NCI-H510A treated with DMSO at 0.1 percent for 48 hours (cell line): Measurements from ENCODE around the gene TBC1D8.
A peak's percentile ranks its signal among the peaks of the same experiment; 100 is the strongest.

Source experiments
- DNase-seq: peaks from one replicate; lab custom pipeline; 2025; lab: John Stamatoyannopoulos, UW

TBC1D8 gene

DNA sequence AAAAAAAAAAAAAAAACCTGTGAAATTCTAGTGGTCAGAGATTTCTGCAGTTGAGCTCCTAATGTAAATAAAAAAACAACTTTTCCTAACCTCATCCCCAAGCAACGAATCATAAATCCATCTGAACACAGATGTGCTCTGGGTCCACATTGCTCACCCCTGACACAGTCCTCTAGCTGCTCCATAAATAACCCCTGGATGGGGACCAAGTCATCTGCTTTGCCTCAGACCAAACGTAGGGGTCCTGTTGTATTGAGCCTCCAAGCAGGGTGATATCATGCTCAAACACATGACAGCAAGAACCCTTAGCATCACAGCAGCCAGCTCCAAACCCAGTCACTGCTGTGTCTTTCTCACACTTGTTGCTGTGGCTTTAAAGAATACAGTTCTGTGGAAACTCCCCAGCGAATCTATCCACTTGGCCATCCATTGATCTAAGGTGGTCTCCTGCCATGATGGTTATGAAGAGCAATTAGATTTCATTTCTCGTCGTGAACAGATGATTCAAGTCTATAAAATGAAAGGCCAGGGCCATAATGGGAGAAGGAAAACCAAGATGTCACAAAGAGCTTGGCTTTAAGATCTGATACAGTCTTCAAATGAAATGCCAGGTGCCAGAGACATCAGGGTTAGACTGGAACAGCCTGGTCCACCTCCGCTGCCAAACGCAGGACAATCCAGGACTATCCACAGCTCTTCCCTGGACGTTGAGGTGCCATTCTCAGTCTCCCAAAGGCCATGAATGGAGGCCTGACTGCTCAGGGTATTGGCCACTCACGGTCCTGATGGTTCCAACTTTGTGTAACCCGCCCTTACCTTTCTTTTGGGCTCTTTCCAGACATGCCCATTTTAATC is 39.0 kb downstream of the TBC1D8 start:
- no peak for DNase-seq

DNA sequence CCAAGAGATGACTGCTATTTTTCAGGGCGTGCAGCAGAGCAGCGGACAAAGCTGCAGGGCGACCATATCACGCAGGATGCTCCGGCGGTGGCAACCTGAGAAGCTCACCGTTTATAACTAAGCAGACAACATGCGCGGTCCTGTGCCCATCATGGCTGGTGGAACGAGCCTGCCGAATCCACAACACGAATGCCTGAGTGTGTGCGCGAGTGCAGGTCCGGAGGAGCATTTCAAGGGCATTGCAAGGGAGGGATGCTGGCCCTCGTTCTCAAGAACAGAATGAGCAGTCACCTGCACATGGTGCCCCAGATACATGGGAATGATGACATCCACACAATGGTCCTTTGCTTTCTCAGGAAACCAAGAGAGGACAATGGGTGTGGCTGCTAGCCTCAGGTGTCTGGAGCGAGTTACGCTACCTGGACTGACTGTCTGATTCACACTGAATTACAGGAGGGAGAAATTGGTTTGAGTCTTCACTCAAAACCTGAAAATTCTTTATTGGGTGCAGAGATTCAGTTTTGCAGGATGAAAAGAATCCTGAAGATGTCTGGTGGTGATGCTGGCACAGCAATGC is 39.8 kb downstream of the TBC1D8 start:
- peak; percentile 41 for DNase-seq

DNA sequence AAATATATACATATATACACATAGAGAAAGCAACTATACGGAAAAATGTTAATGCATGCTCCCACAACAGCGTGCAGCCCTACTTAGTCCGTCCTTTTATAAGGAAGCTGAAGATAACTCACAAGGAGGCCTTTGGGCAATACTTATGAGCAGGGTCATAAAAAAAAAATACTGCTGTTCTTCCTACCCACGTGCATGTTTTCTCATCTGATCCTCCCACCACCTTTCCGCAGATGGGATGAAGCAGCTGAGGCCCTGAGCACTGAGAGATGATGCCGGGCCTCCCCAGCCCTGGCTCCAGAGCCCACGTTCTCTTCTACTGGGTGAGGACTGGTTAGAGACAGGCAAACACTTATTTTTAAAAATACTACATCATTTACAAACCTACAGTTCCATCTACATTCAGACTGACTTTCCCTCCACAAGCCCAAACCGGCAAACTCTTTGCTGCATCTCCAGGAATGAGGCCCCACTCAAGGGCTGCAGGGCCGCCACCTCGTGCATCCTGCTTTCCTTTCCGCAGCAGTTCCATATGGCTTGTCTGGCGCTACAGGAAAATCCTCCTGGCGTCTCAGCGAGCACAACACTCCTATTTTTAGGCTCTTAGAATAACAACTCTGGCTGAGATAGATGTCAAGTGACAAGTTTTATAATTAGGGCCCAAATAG is 41.6 kb downstream of the TBC1D8 start:
- DNase-seq, result peak; percentile 29

DNA sequence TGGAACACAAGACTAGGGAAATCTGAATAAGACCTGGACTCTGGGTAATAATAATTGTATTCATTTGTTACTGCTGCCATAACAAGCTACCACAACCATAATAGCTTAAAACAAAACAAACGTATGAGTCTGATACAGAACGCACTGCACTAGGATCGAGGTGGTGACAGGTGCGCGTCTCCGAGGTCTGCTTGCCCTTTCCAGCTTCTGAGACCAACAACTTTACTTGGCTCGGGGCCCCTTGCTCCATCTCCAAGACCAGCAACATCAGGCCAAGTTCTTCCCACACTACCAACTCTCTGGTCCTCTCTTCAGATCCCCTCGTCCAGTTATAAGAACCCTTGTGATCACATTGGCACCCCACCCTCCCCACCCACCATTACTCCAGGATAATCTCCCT is 42.8 kb downstream of the TBC1D8 start:
- DNase-seq, result no peak

DNA sequence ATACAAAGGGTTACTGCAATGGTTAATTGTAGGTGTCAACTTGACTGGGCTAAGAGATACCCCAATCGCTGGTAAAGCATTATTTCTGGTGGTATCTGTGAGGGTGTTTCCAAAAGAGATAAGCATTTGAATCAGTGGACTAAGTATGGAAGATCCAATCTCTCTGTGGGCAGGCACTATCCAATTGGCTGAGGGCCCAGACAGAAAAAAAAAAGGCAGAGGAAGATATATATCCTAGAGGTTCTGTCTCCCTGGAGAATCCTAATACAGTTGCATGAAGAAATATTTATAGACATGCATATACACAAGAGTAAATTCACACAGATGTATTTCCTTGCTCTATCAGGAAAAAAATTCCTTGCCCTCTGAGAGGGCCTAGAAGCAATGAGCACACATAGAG is 43.9 kb downstream of the TBC1D8 start:
- DNase-seq, result no peak

DNA sequence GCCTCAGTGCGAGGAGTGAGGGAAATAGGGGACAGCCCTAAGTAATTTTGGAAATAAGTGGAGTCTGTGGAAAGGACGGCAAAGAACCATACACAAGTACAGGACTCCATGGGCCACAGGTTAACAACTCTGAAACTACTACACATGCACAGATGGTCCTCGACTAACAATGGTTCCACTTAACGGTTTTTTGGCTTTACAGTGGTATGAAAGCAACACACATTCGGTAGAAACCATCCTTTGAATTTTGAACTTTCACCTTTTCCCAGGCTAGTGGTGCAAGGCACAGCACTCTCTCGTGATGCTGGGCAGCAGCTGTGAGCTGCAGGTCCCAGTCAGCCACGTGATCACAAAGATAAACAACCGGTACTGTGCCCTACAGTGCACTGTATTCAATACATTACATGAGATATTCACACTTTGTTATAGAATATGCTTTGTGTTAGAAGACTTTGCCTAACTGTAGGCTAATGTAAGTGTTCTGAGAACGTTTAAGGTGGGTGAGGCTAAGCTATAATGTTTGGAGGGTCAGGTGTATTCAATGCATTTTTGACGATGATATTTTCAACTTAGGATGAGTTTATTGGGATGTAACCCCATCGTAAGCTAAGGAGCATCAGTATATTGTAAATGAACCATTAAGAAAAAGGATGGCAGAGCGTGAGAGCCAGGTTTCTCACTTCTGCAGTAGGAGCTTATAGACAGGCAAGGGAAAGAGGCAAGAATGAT is 44.6 kb downstream of the TBC1D8 start:
- DNase-seq, result peak; percentile 44

DNA sequence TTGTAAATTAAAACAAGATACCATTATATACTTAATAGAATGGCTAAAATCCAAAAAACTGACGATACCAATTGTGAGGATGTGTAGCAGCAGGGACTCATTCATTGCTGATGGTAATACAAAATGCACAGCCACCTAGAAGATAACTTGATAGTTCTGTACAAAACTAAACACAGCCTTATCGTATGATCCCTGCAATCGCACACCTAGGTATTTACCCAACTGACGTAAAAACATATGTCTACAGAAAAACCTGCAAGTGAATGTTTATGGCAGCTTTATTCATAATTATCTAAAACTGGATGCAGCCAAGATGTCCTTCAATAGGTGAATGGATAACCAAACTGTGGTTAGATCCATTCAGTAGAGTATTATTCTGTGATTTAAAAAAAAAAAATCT is 45.5 kb downstream of the TBC1D8 start:
- DNase-seq, result no peak

DNA sequence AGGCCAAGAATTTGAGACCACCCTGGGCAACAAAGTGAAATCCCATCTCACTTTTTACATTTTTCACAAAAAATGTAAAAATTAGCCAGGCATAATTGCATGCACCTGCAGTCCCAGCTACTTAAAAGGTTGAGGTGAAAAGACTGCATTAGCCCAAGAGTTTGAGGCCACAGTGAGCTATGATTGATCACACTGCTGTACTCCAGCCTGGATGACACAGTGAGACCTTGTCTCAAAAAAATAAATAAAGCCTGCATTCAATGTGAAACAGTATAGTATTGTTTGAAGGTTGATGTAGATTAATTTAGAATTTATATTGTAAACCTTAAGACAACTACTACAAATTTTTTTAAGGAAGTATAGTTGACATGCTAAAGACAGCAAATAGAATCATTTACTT is 53.5 kb downstream of the TBC1D8 start:
- no peak for DNase-seq

DNA sequence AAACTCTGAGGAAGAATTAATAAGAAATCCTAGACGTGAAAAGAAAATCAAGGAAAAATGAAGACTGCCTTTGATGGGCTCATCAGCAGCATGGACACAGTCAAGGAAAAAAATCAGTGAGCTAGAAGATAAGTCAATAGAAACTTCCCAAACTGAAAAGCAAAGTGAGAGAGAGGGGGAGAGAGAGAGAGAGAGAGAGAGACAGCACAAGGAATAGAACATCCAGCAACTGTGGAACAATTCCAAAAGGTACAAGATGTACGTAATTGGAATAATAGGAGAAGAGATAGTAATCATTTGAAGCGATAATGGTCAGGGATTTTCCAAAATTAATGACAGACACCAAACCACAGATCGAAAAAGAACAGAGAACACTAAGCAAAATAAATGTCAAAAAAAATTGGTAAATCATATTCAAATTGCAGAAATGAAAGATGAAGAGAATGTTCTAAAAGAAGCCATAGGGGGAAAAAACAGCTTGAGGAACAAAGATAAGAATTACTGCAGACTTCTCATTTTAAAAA is 54.5 kb downstream of the TBC1D8 start:
- no peak for DNase-seq

DNA sequence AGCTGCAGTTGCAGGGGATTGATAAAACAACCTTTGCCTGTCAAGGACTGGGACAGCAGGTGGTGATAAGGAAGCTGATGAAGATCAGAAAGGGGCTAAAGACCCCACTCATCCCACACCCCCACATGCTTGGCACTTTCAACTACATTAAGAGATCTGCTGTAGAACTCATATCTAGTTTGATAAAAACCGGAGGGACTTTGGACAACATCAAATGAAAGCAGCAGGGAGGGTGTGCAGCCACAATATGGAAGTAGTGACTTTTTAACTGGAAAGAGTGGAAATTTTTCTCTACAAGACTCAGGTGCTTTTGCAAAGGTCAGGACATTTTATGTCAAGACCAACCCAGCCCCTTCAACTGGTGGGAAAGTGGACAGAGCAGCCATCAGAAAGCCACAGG is 56.8 kb downstream of the TBC1D8 start:
- DNase-seq, result no peak

DNA sequence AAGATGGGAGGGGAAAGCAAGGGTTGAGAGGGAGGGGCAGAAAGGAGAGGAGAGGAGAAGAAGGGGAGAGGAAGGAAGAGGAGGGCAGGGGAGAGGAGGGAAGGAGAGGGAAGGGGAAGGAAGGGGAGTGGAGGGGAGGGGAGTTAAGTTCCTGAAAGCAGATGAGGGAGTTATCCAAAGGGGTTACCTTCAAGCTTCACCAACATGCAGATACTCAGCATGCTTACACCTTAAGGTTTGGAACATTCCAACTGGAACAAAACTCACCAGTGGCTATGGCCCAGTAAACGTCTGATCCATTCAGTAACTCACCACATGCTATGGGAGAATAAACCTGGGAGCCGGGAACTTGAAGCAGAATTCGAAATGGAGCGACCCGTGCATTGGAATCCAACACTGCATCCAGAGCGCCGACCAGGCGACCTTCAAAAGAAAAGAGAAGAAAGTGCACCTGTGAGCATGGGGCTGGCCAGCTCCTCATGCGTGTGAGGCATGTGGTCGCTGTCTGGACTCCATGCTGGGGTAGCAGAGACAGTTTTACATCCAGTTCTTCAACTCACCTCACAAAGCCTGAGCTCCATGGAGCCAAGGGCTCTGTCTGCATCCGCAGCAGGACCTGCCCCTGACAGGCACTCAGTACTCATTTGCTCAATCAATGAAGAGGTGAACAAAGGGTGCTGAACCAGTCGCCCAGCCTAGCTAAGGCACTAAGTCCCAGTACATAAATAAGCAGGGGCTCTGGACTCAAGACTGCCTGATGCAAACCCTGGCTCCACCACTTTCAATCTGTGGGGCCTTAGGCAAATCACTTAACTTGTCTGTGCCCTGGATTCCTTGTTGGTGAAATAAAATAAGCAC is 61.0 kb downstream of the TBC1D8 start:
- DNase-seq, result no peak

DNA sequence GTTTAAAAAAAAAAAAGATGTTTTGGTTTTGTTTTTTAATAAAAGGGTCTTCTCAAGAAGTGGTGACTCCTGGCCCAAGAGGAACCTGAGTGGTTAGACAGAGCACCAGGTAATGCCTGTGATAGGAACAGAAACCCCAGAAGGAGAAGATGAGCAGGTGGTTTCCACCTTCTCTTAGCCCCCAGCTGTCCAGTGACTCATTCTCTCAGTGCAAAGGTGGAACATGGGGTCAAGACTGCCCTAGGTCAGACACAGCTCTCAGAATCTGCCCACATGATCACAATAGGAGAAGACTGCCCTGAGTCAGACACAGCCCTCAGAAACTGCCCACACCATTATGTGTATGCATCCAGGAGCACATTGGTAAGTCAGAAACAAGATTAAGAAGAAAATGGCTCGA is 61.8 kb downstream of the TBC1D8 start:
- no peak for DNase-seq

DNA sequence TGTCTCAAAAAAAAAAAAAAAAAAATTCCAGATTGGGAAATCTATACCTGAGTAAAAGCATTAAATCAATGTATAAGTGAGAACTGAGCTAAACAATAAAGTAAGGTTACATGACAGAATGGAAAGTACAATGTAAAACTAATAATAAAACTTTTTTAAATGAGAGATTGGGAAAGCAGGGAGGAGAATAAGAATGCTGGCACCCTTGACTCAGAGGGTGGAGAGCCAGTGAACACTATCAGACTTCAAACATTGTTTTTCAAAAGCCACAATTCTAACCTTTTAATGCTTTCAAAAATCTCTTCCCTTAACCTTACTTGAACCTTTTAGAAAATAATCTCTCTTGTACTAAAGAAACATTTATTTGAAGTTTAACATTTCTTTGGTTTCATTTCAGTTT is 63.5 kb downstream of the TBC1D8 start:
- no peak for DNase-seq

DNA sequence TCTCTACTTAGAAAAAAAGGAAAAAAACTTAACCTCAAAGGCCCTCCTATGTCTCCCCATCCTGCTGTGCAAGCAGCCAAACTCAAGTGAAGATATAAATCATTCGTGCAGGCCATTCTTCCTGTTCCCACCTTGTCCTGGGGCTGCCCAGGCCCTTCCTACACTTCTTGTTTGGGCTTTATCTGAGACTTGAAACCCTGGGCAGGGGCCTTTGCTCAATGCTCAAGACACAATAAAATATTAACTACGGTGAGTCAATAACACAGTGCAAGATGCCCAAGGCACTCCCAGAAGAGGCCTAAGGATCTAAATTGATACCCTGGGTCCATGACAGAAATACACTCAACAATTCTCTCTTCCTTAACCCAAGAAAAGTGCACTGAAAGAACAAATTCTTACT is 67.6 kb downstream of the TBC1D8 start:
- no peak for DNase-seq

DNA sequence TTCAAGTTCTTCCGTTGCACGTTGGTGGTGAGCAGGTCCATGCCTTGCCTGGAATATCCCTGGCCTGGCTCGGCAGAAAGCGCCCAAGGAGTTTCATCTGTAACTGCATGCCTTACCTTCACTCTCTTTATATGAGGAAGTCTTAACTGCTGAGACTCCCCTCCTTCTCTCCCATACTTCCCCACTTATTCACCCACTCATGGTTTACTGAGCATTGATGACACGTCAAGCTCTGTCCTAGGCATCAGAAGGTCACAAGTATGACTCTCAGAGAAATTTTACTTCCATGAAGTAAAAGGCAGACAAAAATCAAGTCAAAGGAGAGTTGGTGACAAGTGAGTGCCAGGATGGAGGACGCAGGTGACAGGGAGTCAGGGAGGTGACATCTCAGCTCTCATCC is 68.2 kb downstream of the TBC1D8 start:
- no peak for DNase-seq

DNA sequence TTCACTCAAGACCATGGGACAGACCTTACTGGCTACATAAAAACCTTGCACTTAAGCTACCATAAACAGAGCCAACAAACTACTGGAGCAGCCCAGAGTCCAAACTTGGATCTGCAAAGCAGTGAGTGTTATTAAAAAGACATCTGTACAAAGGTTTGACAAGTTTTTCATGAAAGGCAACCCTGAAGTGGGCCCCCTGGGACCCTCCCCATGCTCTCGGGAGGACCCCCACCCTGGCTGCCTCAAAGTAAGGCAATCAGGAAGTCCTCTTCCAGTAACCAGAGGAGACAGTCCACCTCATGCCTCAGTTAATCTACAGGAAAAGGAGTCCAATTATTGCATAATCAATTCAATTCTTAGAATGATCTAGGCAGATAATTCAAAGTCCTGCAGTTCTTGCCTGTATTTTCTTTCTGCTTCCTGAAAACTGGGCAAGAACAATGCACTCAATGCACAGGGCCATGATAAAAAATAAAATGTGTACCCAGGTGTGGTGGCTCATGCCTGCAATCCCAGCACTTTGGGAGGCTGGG is 69.7 kb downstream of the TBC1D8 start:
- DNase-seq, result no peak

DNA sequence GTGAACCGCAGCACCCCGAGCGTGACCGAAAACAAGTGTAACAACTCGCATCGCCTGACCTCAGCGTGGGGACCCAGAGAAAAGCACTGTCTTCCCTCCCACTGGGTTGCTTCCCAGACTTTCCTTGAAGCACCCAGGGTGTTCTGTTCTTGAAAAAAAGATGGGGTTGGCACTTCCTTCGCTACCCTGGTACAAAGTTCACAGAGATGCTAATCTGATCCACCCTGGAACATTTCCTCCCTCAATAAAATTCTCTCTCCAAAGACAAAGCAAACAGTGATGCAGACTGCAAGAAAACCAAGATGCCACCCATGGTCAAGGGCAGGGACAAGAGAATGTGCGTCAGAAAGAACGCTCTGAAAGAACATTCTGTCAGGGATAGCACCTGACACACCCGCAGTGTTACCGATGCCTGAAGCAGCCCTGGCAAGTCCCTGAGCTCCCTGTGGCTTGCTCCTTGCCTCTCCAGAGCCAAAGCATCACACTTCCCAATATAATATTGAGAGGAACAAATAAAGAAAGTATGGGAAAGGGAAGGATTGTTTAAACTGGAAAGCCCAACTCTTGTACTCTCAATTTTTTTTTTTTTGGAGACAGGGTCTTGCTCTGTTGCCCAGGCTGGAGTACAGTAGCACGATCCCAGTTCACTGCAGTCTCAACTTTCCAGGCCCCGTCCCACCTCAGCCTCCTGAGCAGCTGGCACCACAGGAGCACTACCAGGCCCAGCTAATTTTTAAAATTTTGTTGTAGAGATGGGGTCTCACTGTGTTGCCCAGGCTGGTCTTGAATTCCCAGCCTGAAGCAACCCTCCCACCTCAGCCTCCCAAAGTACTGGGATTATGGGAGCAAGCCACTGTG is 70.7 kb downstream of the TBC1D8 start:
- no peak for DNase-seq

DNA sequence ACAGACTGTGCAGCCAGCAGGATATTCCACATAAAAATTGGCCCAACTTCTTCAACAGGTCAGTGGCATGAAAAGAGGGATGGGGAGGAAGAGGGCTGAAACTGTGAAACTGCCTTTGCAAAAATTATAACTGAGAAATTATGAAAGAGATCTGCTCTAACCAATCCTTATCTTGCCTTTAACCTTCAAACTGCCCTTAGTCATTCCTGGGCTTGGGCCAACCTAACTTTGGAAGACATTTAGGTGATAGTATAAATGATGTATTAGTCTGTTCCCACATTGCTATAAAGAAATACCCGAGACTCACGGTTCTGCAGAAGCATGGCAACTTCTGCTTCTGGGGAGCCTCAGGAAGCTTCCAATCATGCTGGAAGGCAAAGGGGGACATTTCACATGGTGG is 74.6 kb downstream of the TBC1D8 start:
- DNase-seq, result no peak

DNA sequence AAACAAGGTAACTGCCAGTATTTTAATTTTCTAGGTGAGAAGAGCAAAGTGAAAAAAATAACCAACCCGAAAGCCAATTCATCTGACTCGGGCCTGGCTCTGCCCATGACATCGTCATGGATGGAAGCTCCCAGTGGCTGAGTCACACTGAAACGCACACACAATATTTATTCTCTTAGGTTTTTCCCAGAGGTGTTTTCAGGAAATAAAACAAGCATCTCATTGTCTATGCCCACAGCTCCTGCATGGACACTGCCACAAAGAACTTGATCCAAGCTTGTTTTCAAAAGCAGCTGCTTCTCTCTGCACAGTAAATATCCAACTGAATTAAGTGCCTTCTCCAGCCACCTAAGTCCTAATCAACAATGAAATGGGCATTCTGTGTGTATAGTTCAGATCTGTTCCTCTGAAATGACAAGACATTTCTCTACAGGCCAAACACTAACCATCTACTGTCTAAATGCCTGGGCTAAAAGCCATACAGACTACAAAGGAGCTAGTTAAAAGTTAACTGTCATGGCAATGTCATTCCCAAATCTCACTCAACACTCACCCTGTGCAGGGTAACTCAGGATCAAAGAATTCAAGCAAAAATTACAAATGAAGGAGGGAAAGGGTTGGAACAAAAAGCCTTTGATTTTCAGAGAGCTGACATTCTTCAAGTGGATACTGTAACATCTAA is 86.2 kb downstream of the TBC1D8 start:
- DNase-seq, result peak; percentile 64

DNA sequence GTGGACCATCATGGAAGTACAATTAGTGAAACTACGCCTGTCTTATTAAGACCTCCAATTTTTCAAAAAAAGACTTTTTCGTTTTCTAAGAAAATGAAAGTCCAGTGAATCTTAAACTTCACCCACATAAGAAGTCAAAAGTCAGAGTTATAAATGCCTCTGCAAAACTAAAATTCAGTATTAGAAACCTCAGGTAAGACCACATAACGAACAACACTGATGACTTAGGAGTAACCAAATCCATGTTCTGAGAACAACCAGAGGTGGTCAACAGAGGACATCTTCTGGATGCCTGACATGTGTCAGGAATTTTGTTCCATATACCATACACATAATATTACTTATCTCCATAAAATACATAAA is 86.7 kb downstream of the TBC1D8 start:
- no peak for DNase-seq
